K562 (cell line): ENCODE results near the gene LRRTM1. TPM values are rescaled to one million over a fixed set of nuclear protein-coding genes. Genes with fewer than 3 reads are reported as not detected.

Experiments
- DNMT1 ChIP-seq: fragments of 450-650 bp; IDR thresholded peaks from 2 replicates; pipeline ENCODE4 v1.6.1; 2016; ENCODE audit warnings: antibody characterized with exemption, mild to moderate bottlenecking
- IRF2 ChIP-seq: sonication (generic); formaldehyde crosslinking; IDR thresholded peaks from 2 replicates; pipeline ENCODE4 v1.8.1; 2022; ENCODE audit warnings: mild to moderate bottlenecking, missing genetic modification reagents
- MED1 ChIP-seq: sonication (generic); formaldehyde crosslinking; IDR thresholded peaks from 2 replicates; pipeline ENCODE4 v1.8.1; 2023; ENCODE audit warnings: missing genetic modification reagents, borderline replicate concordance
- TAF1 ChIP-seq: IDR thresholded peaks from 2 replicates; pipeline ENCODE4 v1.6.1; 2011; ENCODE audit warnings: mild to moderate bottlenecking, low read length, moderate library complexity; ENCODE audit not compliant: insufficient read depth, control insufficient read depth, severe bottlenecking; ENCODE audit errors: extremely low read depth
- TCF3 ChIP-seq: sonication (generic); formaldehyde crosslinking; IDR thresholded peaks from 2 replicates; pipeline ENCODE4 v1.4.0; 2020; ENCODE audit warnings: mild to moderate bottlenecking, missing genetic modification reagents
- ZNF274 ChIP-seq: IDR thresholded peaks from 2 replicates; pipeline ENCODE4 v1.6.1; 2011; ENCODE audit warnings: low read depth, mild to moderate bottlenecking, low read length, moderate library complexity, borderline replicate concordance
- ZZZ3 ChIP-seq: fragments of 450-650 bp; IDR thresholded peaks from 2 replicates; pipeline ENCODE4 v1.6.1; 2016; ENCODE audit warnings: antibody characterized with exemption, mild to moderate bottlenecking, moderate library complexity
- polyA plus RNA-seq, 8 experiments: library from polyadenylated mRNA; depleted of rRNA in 4 of 8; stranded (reverse) in 5 of 8; unstranded in 3 of 8; fragments of >200 nt; fragmentation: Nextera tagmentation in 2 of 8; fragmentation: Illumina TruSeq in 1 of 8; extraction: Ambion mirVana in 2 of 8; extraction: Trizol in 1 of 8; gene quantifications; 2 replicates each; pipeline versions ENCODE4 v1.2.1 to v1.2.3, GENCODE V29; 2011 to 2014; ENCODE audit warnings: inconsistent platforms in 1 of 8, missing spikeins in 1 of 8
- total RNA-seq, 7 experiments: library from RNA; depleted of rRNA in 6 of 7; stranded (reverse); fragments of >200 nt in 6 of 7; fragmentation: Illumina TruSeq in 2 of 7; extraction: Trizol in 2 of 7; gene quantifications; 2 replicates each; pipeline versions ENCODE4 v1.2.1 to v1.2.3, GENCODE V29; 2011 to 2021; ENCODE audit warnings: low replicate concordance in 1 of 7

The LRRTM1 gene
- total and polyA plus RNA-seq, 9 of the 15 experiments (the other 6 are each of a cell fraction or from before 2014, with no cell fraction given) = 0.07 to 0.33 (median 0.11) TPM; not detected in 6

DNA sequence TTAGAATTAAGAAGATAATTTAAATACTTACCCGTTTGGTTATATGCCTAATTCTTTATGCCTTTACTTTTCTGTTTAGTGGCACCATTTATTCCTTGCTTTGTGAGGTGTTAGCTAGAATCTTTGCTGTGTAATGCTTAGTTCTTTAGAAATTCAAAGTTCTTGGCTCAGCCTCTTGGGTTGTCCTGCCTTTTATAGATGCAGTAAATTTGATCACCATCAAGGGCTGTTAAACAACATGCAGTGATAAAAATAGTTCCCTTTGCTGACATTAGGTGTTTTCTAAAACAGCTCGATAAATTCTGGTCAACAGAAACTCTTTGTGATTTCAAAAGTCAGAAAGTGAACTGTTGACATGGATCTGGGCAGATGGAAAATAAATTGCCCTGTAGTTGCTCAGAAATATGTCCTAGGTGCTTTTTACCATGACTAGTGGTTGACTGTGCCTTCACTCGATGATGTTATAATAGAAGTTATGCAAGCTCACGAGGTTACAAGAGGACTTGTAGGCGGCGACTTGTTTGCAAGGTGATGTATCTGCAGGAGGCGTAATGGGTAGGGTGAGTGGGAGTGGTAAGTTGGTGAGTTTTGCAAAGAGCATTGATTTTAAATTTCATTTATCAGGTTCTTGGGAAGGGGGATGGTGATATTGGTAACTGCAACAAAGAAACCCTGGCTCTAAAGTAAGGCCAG, 52.1 kb downstream of the LRRTM1 start (continued):
- TF ChIP-seq ZNF274 (no peak), DNMT1 (no peak), TCF3 (CRISPR knock-in tag) (no peak), ZZZ3 (no peak), MED1 (CRISPR knock-in tag) (no peak), TAF1 (no peak), IRF2 (no peak)
